NCI-H2107 treated with DMSO at 0.1 percent for 48 hours (cell line): ENCODE measurements around the gene ARHGEF4.
A peak's percentile ranks its signal among the peaks of the same experiment; 100 is the strongest.

ENCODE experiments used
- DNase-seq: peaks from one replicate; lab custom pipeline; 2025; ENCODE audit not compliant: unreplicated experiment; lab: John Stamatoyannopoulos, UW

ARHGEF4 gene, protein sequence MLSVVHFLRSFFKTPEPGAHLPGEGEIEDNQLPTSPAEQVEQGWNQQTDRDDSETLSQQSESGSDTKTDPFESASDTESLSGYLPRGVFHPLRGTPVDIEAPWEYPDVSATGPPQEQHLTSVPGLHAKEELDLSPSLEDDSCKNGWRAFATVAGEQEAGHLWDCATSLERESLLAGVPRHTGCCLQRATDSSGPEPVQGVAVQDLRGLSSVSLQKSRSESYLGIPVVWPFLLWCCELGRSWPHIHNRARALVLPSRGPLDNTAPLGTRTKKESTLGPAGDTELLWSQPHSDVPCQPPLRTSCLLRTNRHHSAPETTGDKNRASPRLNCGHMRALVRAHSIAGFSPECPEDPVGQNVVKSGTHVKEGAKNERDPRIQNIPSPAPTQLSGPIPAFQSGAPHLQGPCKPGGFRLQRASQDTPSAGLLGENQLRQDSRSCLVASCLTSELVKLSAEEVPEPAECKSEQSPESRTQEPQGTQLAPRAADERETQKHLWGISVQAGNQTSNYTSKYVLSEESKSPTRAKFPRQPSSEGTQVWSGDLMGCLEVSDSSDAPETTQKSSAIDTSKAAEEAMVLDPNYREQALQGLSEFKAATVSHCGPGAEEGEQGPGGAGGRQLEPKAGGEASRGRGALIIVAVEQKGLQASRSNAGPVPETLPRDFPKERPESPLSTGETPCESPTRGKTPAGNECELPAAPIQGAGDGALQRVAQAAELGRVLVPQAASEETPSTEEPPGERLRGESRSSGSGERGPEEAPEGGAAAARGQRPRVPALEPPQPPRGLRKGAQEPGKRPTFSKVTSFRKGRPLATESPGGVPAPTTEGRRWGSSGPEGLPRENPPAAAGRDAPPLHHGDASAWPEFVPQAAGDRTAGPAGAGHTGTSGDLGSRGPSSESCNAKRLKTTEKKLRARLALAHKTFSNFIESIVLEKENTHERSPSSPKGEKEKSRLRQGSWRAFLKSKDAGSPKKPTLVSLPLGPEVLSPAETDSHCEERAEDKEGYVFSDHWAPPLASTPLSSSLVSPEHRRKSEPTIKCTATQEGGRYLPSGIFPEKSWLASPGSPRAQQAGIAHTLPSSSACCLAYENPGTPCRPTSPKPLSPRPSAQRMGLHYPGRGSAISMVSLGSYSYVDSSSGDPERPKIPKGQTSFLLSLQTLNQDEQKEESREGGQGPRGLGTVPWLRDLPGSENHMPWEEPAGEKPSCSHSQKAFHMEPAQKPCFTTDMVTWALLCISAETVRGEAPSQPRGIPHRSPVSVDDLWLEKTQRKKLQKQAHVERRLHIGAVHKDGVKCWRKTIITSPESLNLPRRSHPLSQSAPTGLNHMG (N-terminal part only)

GRCh38 chr2:130836501-130837174 is at the start of gene ARHGEF4:
TSS of gene ARHGEF4 (plus strand) at chr2:130836914. CDS start at chr2:130836954, 40 bp downstream.
- no peak for DNase-seq

GRCh38 chr2:130787841-130788240 is 48.9 kb upstream of the ARHGEF4 start:
- no peak for DNase-seq

GRCh38 chr2:130790312-130790711 is 46.4 kb upstream of the ARHGEF4 start:
- no peak for DNase-seq

DNA sequence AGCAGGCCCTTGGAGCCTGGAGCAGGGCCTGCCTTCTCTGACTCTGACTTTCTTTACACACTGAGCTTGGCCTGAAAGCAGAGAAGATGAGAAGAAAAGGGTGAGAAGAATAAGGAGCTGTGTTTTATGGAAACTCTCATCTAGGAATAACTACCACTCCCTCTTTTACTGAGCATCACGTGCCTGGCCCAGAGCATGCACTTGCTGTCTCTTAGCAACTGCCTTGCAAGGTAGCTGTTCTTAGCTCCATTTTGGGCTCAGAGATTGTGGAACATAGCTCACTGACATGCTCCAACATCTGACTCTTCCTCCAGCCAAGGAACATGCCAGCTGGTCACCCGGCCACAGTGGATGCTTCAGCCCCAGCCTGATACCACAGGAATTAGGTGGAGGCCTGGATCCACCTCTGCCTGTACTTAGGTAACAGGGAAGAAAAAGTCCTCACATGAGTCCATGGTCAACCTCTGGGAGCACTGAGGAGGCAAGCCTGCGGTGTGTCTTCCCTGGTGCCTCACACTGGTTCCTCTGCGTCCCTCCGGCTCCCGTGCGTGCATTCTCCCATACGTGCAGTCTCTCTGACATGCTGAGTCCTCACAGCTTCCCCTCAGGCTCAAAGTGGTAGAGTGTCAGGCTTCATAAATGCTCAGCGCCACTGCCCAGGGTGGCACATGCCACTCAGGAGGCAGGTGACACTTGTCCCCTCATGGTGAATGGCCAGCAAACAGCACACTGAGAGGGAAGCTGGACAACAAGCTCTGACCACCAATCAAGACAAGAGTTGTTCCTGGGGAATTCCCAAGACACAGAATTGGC is 45.7 kb upstream of the ARHGEF4 start:
- DNase-seq = no peak

- DNase-seq = no peak
Measured at GRCh38 chr2:130791617-130791939, 45.1 kb upstream of the ARHGEF4 start.

DNA sequence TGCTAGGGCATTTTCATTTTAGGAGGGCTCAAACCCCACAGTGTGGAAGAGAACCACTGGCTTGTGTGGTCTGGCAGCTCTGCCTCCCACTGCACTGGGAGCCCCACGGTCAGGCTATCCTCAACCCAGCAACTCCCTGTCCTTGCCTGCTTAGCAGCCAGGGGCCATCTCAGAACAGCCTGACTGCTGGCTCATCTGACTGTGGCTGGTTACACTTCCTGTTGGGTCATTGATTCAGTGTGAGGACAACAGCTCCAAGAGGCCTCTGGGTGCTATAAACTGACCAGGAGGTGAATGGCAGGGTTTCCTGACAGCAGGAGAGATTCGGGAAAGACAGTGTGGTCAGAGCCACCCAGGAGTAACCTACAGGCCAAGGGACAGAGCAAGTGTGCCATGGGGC is 41.3 kb upstream of the ARHGEF4 start:
- DNase-seq = no peak

- no peak for DNase-seq
Measured at GRCh38 chr2:130796290-130796689, 40.4 kb upstream of the ARHGEF4 start.

DNA sequence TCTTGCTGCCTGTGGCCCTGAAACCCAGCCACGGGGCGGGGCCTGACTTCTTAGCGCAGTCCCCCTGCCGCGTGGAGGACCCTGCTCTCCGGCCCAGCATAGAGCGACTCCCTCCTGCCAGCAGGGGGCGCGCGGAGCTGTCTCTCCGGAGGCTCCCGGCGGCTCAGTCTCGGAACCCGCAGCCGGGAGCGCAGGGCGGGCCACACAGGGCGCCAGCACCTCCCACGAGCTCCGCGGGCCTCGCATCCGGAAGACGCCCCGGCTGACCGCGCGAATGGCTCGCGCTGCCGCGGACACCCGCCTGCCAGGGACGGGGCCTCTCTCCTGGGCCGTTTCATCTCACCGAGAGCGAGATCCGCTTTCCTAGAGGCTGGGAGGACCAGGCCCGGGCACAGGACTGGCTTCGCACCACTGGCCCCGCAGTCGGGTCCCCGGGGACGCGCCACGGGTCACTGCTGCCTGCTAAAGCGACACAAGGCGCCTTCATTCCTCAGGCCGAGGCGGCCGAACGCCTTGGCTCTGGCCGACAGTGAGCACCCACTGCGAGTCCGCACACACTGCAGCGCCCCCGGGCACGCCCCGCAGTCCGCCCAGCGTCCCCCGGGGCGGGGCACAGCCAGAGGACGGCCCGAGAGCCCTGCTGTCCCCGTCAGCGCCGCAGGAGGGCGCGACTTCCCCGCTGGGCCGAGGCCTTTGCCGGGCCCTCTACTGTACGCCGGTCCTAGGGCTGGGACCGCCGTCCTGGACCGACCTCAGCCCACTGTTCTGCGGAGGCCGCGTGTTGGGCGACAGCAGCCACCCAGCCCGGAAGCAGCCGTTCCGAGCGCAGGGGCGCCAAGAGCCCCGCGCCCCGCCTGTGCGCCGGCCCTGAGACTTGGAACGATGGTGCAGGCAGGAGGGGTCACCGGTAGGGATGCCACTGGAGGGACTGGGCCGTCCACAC is 39.0 kb upstream of the ARHGEF4 start:
- DNase-seq = peak; percentile 33

GRCh38 chr2:130798472-130799218 is 38.1 kb upstream of the ARHGEF4 start:
- DNase-seq = peak; percentile 9

DNA sequence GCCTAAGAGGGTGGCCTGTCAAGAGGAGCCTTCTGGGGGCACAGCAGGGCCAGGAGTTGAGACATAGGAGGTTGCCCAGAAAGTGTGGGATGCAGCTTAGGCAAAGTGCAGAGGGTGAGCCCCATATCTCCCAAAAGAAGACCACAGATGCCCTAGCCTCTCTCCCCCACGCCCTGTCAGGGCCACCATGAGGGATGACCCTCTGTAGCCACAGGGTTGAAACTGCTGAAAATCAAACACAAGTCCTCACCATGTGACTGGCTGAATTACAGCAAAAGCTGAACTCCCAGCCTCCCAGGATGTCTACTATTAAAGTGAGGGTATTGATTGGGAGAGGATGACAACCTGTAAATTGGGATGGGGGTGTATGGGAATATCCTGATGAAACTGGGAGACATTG is 37.4 kb upstream of the ARHGEF4 start:
- no peak for DNase-seq

DNA sequence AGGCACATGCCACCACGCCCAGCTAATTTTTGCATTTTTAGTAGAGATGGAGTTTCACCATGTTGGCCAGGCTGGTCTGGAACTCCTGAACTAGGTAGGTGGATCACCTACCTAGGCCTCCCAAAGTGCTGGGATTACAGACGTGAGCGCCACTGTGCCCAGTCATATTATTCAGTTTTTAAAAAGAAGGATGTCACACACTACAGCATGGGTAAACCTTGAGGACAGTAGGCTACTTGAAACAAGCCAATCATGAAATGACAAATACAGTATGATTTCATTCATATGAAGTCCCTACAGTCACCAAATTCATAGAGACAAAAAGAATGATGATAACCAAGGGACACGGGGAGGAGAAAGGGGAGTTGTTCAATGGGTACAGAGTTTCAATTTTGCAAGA is 31.1 kb upstream of the ARHGEF4 start:
- no peak for DNase-seq

DNA sequence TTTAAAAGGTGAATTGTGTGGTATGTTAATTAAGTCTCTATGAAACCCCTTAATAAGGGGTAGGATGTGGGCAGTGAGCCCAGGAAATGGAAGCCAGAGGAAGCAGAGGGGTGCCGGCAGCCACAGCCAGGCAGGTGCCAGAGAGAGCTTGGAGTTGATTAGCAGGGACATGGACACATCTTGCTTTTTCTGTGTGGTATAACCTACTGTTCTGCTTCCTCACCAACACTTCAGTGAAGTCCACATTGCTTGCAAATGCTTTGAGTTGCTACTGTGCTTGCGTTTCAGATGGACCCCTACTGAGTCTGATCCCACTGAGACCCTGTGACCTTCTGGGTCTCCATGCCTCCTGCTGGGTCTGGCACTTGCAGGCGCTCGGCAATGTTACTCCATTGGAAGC is 30.3 kb upstream of the ARHGEF4 start:
- peak; percentile 23 for DNase-seq

DNA sequence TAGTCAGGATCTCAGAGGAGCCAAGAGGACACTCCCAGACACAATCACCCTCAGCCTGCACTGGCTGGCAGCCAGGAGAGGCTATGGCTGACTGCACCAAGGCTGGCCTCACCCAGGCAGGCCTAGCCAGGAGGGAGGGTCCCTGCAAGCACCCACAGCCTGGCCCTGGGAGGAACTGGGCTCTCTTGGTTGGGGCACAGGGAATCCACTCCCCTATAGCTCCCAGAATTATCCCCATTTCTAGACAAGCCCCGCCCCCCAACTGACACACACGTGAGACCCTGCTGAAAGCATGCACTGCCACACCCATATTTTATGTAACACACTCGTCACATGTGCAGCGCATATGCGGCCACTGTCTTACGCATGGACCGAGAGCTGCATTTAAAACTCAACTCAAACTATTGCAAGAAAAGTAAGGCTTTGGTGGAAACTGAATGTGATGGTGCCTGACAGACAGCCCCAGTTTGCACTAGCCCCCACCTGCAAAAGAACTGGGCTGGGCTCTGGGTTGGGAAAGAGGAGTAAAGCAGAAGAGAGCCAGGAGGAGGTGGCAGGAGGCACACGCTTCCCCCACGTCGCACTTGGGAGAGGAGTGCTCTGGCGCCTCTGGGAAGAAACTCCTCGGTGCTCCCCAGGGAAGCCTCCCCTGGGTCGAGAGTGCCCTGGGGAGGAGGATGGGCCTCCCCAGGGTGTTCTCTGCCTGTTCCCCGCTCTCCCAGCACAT is 28.9 kb upstream of the ARHGEF4 start:
- DNase-seq = no peak

DNA sequence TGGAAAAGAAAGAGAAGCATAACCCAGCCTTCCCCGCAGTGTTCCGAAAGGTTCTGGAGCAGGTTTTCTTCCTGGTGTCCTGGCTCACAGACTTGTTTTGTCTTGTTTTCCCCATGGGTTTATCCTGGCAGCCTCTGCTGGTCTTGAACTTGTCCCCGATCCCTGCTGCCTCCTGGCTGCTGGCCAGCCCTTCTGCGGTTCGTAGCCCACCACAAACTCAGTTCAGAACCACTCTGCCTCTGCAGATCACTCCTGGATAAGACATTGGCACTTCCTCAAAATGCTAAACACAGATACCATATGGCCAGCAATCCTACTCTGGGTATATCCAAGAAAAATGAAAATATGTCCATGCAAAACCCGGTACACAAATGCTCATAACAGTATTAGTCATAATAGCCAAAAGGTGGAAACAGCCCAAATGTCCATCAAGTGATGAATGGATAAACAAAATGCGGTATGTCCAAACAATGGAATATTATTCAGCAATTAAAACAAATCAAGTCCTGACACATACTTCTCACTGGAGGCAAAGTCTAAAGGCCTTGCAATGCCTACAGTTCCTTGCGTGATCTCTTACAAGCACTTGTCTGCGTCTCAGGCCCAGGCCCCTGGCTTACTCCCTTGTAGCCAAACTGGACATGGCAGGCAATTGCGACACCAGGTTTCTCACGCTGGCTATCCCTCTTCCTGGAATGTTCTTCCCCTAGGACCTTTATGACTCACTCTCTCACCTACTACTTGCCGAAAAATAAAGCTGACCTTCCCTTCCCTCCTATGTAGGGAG is 28.0 kb upstream of the ARHGEF4 start:
- no peak for DNase-seq

GRCh38 chr2:130810490-130810889 is 26.2 kb upstream of the ARHGEF4 start:
- DNase-seq = no peak

DNA sequence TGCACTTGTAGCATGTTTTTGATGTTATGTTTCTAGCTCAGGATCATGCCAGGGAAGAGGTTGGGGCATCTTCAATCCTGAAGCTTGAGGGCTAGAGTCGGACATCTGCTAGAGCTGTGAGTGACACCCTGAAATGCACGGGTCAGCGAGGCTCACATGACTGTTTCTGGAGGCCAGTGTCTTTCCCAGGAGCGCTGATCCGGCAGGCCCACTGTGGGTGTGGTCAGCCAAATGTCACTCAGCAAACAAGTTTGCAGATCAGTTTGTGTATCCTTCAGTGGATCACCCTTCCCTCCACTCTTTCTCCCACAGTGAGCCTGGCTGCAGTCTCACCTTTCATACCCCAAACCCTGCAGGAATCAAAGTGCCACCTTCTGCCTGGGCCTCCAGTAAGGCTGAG is 23.0 kb upstream of the ARHGEF4 start:
- DNase-seq = no peak
